Transverse colon (tissue), 4 donors: ENCODE data around the gene C1QTNF6.

Experiments
- EP300 ChIP-seq: sonication (generic); formaldehyde crosslinking; IDR thresholded peaks from one replicate; pipeline ENCODE4 v1.6.1; 2017; ENCODE audit warnings: antibody characterized with exemption, low read depth
- POLR2A ChIP-seq: fragments of 450-650 bp; IDR thresholded peaks from one replicate; pipeline ENCODE4 v1.6.1; 2016; ENCODE audit warnings: antibody characterized with exemption, mild to moderate bottlenecking, moderate library complexity
- POLR2AphosphoS5 ChIP-seq, 3 donors: sonication (generic); formaldehyde crosslinking; IDR thresholded peaks; one replicate each; pipeline ENCODE4 v1.6.1; 2016; ENCODE audit warnings: antibody characterized with exemption in 3 of 3
- TF ChIP-seq, protein P1 (sequence below), 5 experiments: fragments of 200-600 bp in 3 of 5; fragments of 450-650 bp in 2 of 5; sonication (generic) in 3 of 5; IDR thresholded peaks; 1 replicate in 2 of 5; 2 replicates in 3 of 5; pipeline ENCODE4 v1.5.1; 2016 to 2017; ENCODE audit warnings: antibody characterized with exemption in 5 of 5, inconsistent platforms in 3 of 5, mild to moderate bottlenecking in 2 of 5, moderate library complexity in 1 of 5

- no peak for TF ChIP-seq EP300
- TF ChIP-seq POLR2A, result no peak
- TF ChIP-seq, protein P1, sequence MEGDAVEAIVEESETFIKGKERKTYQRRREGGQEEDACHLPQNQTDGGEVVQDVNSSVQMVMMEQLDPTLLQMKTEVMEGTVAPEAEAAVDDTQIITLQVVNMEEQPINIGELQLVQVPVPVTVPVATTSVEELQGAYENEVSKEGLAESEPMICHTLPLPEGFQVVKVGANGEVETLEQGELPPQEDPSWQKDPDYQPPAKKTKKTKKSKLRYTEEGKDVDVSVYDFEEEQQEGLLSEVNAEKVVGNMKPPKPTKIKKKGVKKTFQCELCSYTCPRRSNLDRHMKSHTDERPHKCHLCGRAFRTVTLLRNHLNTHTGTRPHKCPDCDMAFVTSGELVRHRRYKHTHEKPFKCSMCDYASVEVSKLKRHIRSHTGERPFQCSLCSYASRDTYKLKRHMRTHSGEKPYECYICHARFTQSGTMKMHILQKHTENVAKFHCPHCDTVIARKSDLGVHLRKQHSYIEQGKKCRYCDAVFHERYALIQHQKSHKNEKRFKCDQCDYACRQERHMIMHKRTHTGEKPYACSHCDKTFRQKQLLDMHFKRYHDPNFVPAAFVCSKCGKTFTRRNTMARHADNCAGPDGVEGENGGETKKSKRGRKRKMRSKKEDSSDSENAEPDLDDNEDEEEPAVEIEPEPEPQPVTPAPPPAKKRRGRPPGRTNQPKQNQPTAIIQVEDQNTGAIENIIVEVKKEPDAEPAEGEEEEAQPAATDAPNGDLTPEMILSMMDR (IDR thresholded peaks at IDR 0.05), result no peak
- no peak for TF ChIP-seq POLR2AphosphoS5 (IDR thresholded peaks at IDR 0.05)
These were observed 40.3 kb upstream of the C1QTNF6 start for GRCh38 chr22:37228106-37229011.
